Astrocyte of the hippocampus (primary cell): ENCODE results near the gene ART4.

ENCODE experiments used
- DNase-seq: peaks from one replicate; pipeline ENCODE4 v3.0.0; 2011; ENCODE audit warnings: low read depth, low spot score

Gene ART4

GRCh38 chr12:14810953-14811483, 32.3 kb downstream of the ART4 start:
- DNase-seq: peak; percentile 61

- no peak for DNase-seq
These were observed 33.0 kb downstream of the ART4 start for GRCh38 chr12:14810167-14810952.

GRCh38 chr12:14803830-14804160, 39.5 kb downstream of the ART4 start:
- DNase-seq: no peak

GRCh38 chr12:14803011-14803829, 40.1 kb downstream of the ART4 start, which contains the start of the genes C12orf60 and WBP11:
Gene C12orf60, plus strand, starts transcription at chr12:14803670. Its CDS starts 19,266 bp downstream, at chr12:14822936.
Gene WBP11, minus strand, starts transcription at chr12:14803478. Its CDS starts 2,095 bp downstream, at chr12:14801383.
- DNase-seq: peak; percentile 99

GRCh38 chr12:14802721-14803010, 40.7 kb downstream of the ART4 start:
- no peak for DNase-seq

GRCh38 chr12:14802247-14802646, 41.1 kb downstream of the ART4 start:
- DNase-seq: no peak

GRCh38 chr12:14795028-14795448, 48.3 kb downstream of the ART4 start:
- no peak for DNase-seq

GRCh38 chr12:14785568-14785967, 57.8 kb downstream of the ART4 start:
- DNase-seq: no peak

GRCh38 chr12:14784471-14784870, 58.9 kb downstream of the ART4 start:
- no peak for DNase-seq

GRCh38 chr12:14782756-14783155, 60.6 kb downstream of the ART4 start:
- DNase-seq: no peak

- DNase-seq: no peak
These were observed 61.8 kb downstream of the ART4 start for GRCh38 chr12:14781563-14781962.

GRCh38 chr12:14780859-14781258, 62.5 kb downstream of the ART4 start:
- DNase-seq: no peak

GRCh38 chr12:14779834-14780233, 63.5 kb downstream of the ART4 start:
- DNase-seq: no peak

- peak; percentile 37 for DNase-seq
These were observed 66.1 kb downstream of the ART4 start for GRCh38 chr12:14777271-14777670.

- DNase-seq: no peak
These were observed 66.9 kb downstream of the ART4 start for GRCh38 chr12:14776236-14776961.

- no peak for DNase-seq
These were observed 67.7 kb downstream of the ART4 start for GRCh38 chr12:14775636-14775980.
